Endothelial cell of umbilical vein (primary cell): ENCODE data around the gene CNP. TPM values are rescaled to one million over a fixed set of nuclear protein-coding genes. Genes with fewer than 3 reads are reported as not detected.

Source experiments
- BruUV-seq: library from RNA; stranded (reverse); fragments of 400-500 nt; replicated peaks from 2 replicates; lab custom pipeline; 2021; lab: Mats Ljungman, UMichigan
- CTCF ChIA-PET: fragments of 300-600, 350-600 bp; sonication (Branson Sonifier 250); formaldehyde crosslinking; loops from one replicate; lab custom pipeline; 2021; ENCODE audit warnings: antibody characterized with exemption, inconsistent platforms; lab: Charles Lee
- POLR2A ChIA-PET: fragments of 300-600, 350-600 bp; sonication (Branson Sonifier 250); formaldehyde crosslinking; loops from one replicate; lab custom pipeline; 2021; ENCODE audit warnings: antibody characterized with exemption, inconsistent platforms; lab: Charles Lee
- DNase-seq: peaks from one replicate; pipeline ENCODE4 v3.0.0-alpha.2; 2011; ENCODE audit warnings: low read depth, low spot score
- FAIRE-seq: peaks from 2 replicates; lab custom pipeline; 2011; peaks lifted over from hg19 to GRCh38; lab: Jason Lieb, UNC
- H2AFZ ChIP-seq: 2 replicates; pipeline ENCODE4 v1.6.0; 2012; ENCODE audit warnings: low read depth, low read length, control low read depth, inconsistent platforms
- H3K27ac ChIP-seq: 2 replicates; pipeline ENCODE4 v1.5.1; 2011; ENCODE audit warnings: low read depth, mild to moderate bottlenecking, control low read depth, low read length, moderate library complexity; ENCODE audit not compliant: insufficient read depth
- H3K27me3 ChIP-seq, 2 experiments: 2 replicates each; pipeline versions ENCODE4 v1.6.0 to v1.6.1; 2011; ENCODE audit warnings: low read length in 2 of 2, mixed read lengths in 1 of 2; ENCODE audit not compliant: control insufficient read depth in 2 of 2, insufficient read depth in 2 of 2
- H3K36me3 ChIP-seq, 2 experiments: 2 replicates in 1 of 2; 3 replicates in 1 of 2; pipeline ENCODE4 v1.5.1; 2011; ENCODE audit warnings: low read length in 2 of 2, mild to moderate bottlenecking in 1 of 2, moderate library complexity in 1 of 2; ENCODE audit not compliant: control insufficient read depth in 2 of 2, insufficient read depth in 2 of 2; ENCODE audit errors: extremely low read depth in 1 of 2
- H3K4me1 ChIP-seq: 3 replicates; pipeline ENCODE4 v1.5.1; 2011; ENCODE audit warnings: mild to moderate bottlenecking, low read length; ENCODE audit not compliant: control insufficient read depth, insufficient read depth; ENCODE audit errors: extremely low read depth
- H3K4me2 ChIP-seq: 2 replicates; pipeline ENCODE4 v1.6.1; 2011; ENCODE audit warnings: low read length, control low read depth, mixed read lengths; ENCODE audit not compliant: insufficient read depth
- H3K4me3 ChIP-seq, 3 experiments: fragments of 200-600 bp in 1 of 3; sonication (generic), shearing (Covaris generic) in 1 of 3; replicated peaks in 1 of 3; 2 replicates each; pipeline ENCODE4 v1.5.1; 2011 to 2016; ENCODE audit warnings: control low read depth in 3 of 3, low read length in 3 of 3, mild to moderate bottlenecking in 2 of 3, inconsistent platforms in 1 of 3, low read depth in 1 of 3, moderate library complexity in 1 of 3; ENCODE audit not compliant: insufficient read depth in 1 of 3
- H3K79me2 ChIP-seq: 2 replicates; pipeline ENCODE4 v1.6.0; 2012; ENCODE audit warnings: low read length, inconsistent platforms; ENCODE audit not compliant: control insufficient read depth, insufficient read depth
- H3K9ac ChIP-seq: replicated peaks from 2 replicates; pipeline ENCODE3; 2011; ENCODE audit warnings: low read length, control low read depth; ENCODE audit not compliant: insufficient read depth; ENCODE audit errors: extremely low read depth
- H3K9me1 ChIP-seq: replicated peaks from 3 replicates; pipeline ENCODE4 v1.6.0; 2011; ENCODE audit warnings: mild to moderate bottlenecking, low read length; ENCODE audit not compliant: control insufficient read depth, insufficient read depth; ENCODE audit errors: extremely low read depth
- H3K9me3 ChIP-seq: replicated peaks from 2 replicates; pipeline ENCODE4 v1.5.1; 2012; ENCODE audit warnings: low read length, inconsistent platforms; ENCODE audit not compliant: control insufficient read depth, insufficient read depth
- H4K20me1 ChIP-seq: replicated peaks from 2 replicates; pipeline ENCODE3; 2011; ENCODE audit warnings: mild to moderate bottlenecking, low read length; ENCODE audit not compliant: control insufficient read depth, insufficient read depth; ENCODE audit errors: extremely low read depth
- CTCF ChIP-seq, 2 donors: IDR thresholded peaks; 1 replicate in 1 of 2; 2 replicates in 1 of 2; pipeline ENCODE4 v1.5.1; 2011; ENCODE audit warnings: low read length in 2 of 2, mild to moderate bottlenecking in 2 of 2, moderate library complexity in 2 of 2, control low read depth in 1 of 2, inconsistent platforms in 1 of 2, low read depth in 1 of 2; ENCODE audit not compliant: insufficient read depth in 1 of 2; ENCODE audit errors: extremely low read depth in 1 of 2
- EZH2 ChIP-seq: IDR thresholded peaks from 2 replicates; pipeline ENCODE4 v1.6.1; 2012; ENCODE audit warnings: borderline replicate concordance, low read depth, mild to moderate bottlenecking, moderate library complexity, low read length, inconsistent platforms; ENCODE audit not compliant: severe bottlenecking
- FOS ChIP-seq: IDR thresholded peaks from 2 replicates; pipeline ENCODE4 v1.6.1; 2011; ENCODE audit warnings: mild to moderate bottlenecking, low read length, moderate library complexity, borderline replicate concordance; ENCODE audit not compliant: insufficient read depth
- MYC ChIP-seq: IDR thresholded peaks from one replicate; pipeline ENCODE4 v1.6.1; 2011; ENCODE audit warnings: mild to moderate bottlenecking, low read depth, low read length
- POLR2A ChIP-seq: IDR thresholded peaks from 2 replicates; pipeline ENCODE4 v1.6.1; 2012; ENCODE audit warnings: low read depth, mild to moderate bottlenecking, control low read depth, low read length
- dilution Hi-C: fragments of 300-500 bp; cut with MboI; formaldehyde crosslinking; loops from one replicate; pipeline ENCODE4 v1.15.0; 2019; ENCODE audit warnings: low sequenced_read_pairs; ENCODE audit not compliant: extremely low pct_ligation_motif_present
- intact Hi-C: fragments of 100-400 bp; cut with micrococcal nuclease; formaldehyde crosslinking; loops from one replicate; pipeline ENCODE4 v1.10.0; 2022
- polyA plus RNA-seq, 4 experiments: library from polyadenylated mRNA; depleted of rRNA in 3 of 4; stranded (reverse) in 3 of 4; unstranded in 1 of 4; fragments of >200 nt; gene quantifications; 2 replicates each; pipeline versions ENCODE4 v1.2.1 to v1.2.3, GENCODE V29; 2011 to 2012; ENCODE audit warnings: missing spikeins in 1 of 4
- total RNA-seq: library from RNA; stranded (reverse); gene quantifications from 2 replicates; pipeline ENCODE4 v1.2.3, GENCODE V29; 2021

CNP gene
- total and polyA plus RNA-seq, 2 donors (not counting 3 experiments of a cell fraction or from before 2014, with no cell fraction given): 49.4 to 84.9 TPM

- intact Hi-C loops: no loop called here
- FAIRE-seq: no peak
- CTCF ChIA-PET: interaction anchor here (0.7 to 1.8 kb wide), 2 partner anchors 9 to 111 kb away, joined by 3 read pairs; no protein-coding TSS in a partner anchor
Observed at GRCh38 chr17:41989702-41990419, 23.3 kb downstream of the CNP start.

More at GRCh38 chr17:41989702-41990419, 23.3 kb downstream of the CNP start:
- Histone ChIP-seq H3K4me2 (no peak overlapping the region), H3K79me2 (no peaks in the 10 kb centered on the region), H3K36me3 (peaks cover 28 to 43% of the 10 kb centered on the region in 2 experiments), H3K9me1 (no peaks in the 10 kb centered on the region), H3K4me3 (no peak overlapping the region), H3K9ac (no peak overlapping the region), H3K9me3 (no peaks in the 10 kb centered on the region), H3K4me1 (no peaks in the 10 kb centered on the region), H2AFZ (no peak overlapping the region), H4K20me1 (no peaks in the 10 kb centered on the region), H3K27me3 (no peaks in the 10 kb centered on the region), H3K27ac (no peak overlapping the region)
- BruUV-seq: no TSS peak
- POLR2A ChIA-PET: no interaction called here
- no peak for DNase-seq
- dilution Hi-C loops: no loop called here
- TF ChIP-seq EZH2: no peak
- TF ChIP-seq POLR2A: no peak
- no peak for TF ChIP-seq FOS
- TF ChIP-seq MYC: no peak
- TF ChIP-seq CTCF (IDR thresholded peaks at IDR 0.05; ENCODE audit: extremely low read depth in 1 of 2, insufficient read depth in 1 of 2, low read depth in 1 of 2, low read length in 2 of 2): no peak
